ENCODE results near the gene SKIDA1.

Gene SKIDA1

GRCh38 chr10:21490711-21491105 lies 34.8 kb downstream of the SKIDA1 start:
- TF ChIP-seq ZFP30 (CRISPR knock-in tag; IDR thresholded peaks at IDR 0.05): no peak
- TF ChIP-seq CSDC2 (CRISPR knock-in tag; IDR thresholded peaks at IDR 0.05): no peak
- no peak for TF ChIP-seq CSRNP3 (CRISPR knock-in tag; IDR thresholded peaks at IDR 0.05)
- no peak for TF ChIP-seq GLIS3 (CRISPR knock-in tag; IDR thresholded peaks at IDR 0.05)
- no peak for TF ChIP-seq ARNTL (CRISPR knock-in tag; IDR thresholded peaks at IDR 0.05; ENCODE audit: borderline replicate concordance, low read depth)
- no peak for TF ChIP-seq ZNF8 (CRISPR knock-in tag; IDR thresholded peaks at IDR 0.05)
- no peak for TF ChIP-seq PATZ1 (CRISPR knock-in tag; IDR thresholded peaks at IDR 0.05; ENCODE audit: borderline replicate concordance)
- TF ChIP-seq, protein P1, sequence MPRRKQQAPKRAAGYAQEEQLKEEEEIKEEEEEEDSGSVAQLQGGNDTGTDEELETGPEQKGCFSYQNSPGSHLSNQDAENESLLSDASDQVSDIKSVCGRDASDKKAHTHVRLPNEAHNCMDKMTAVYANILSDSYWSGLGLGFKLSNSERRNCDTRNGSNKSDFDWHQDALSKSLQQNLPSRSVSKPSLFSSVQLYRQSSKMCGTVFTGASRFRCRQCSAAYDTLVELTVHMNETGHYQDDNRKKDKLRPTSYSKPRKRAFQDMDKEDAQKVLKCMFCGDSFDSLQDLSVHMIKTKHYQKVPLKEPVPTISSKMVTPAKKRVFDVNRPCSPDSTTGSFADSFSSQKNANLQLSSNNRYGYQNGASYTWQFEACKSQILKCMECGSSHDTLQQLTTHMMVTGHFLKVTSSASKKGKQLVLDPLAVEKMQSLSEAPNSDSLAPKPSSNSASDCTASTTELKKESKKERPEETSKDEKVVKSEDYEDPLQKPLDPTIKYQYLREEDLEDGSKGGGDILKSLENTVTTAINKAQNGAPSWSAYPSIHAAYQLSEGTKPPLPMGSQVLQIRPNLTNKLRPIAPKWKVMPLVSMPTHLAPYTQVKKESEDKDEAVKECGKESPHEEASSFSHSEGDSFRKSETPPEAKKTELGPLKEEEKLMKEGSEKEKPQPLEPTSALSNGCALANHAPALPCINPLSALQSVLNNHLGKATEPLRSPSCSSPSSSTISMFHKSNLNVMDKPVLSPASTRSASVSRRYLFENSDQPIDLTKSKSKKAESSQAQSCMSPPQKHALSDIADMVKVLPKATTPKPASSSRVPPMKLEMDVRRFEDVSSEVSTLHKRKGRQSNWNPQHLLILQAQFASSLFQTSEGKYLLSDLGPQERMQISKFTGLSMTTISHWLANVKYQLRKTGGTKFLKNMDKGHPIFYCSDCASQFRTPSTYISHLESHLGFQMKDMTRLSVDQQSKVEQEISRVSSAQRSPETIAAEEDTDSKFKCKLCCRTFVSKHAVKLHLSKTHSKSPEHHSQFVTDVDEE (CRISPR knock-in tag; IDR thresholded peaks at IDR 0.05): no peak
- no peak for TF ChIP-seq BACH2 (CRISPR knock-in tag; IDR thresholded peaks at IDR 0.05; ENCODE audit: borderline replicate concordance)
- no peak for TF ChIP-seq TOX (CRISPR knock-in tag; IDR thresholded peaks at IDR 0.05; ENCODE audit: borderline replicate concordance)
- ATAC-seq: no peak

DNA sequence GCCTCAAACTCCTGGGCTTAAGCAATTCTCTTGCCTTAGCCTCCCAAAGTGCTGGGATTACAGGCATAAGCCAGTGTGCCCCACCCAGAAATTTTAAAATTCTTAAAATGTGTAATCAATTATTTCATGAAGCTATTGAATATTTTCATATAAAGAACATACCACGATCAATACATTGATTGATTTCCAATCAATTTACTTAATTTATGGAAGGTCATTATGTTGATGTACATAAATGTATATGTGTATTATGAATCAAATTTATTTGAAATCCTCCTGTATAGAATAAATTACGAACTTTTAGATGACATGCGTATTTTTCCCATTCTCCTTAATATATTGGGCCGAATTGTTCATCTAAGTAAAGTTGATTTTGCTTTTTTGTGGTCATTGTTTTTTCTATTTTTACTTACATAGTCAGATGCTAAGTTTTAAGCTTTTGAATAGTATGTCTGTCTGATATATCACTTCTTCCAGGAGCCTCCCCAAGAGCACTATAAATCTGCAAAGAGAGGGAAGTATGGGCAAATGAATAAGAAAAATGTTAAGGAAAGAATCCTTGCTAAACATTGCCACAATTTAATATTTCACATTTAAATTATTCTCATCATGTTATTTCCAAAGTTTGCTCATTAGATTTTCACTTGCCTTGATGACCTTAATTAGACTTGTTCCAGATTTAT lies 35.3 kb downstream of the SKIDA1 start:
- ATAC-seq: no peak
- TF ChIP-seq ZNF565 (CRISPR knock-in tag; conservative IDR thresholded peaks at IDR 0.05; ENCODE audit: low read depth): no peak
- TF ChIP-seq ZC3H10 (CRISPR knock-in tag; IDR thresholded peaks at IDR 0.05): no peak
- TF ChIP-seq PATZ1 (CRISPR knock-in tag; IDR thresholded peaks at IDR 0.05; ENCODE audit: borderline replicate concordance): no peak
- no peak for TF ChIP-seq PPARA (CRISPR knock-in tag; IDR thresholded peaks at IDR 0.05; ENCODE audit: borderline replicate concordance)
- no peak for TF ChIP-seq ZFP30 (CRISPR knock-in tag; IDR thresholded peaks at IDR 0.05)
- TF ChIP-seq, protein P1 (CRISPR knock-in tag; IDR thresholded peaks at IDR 0.05): no peak
- TF ChIP-seq OSR1 (CRISPR knock-in tag; IDR thresholded peaks at IDR 0.05): no peak
- TF ChIP-seq ISL1 (CRISPR knock-in tag; IDR thresholded peaks at IDR 0.05): no peak
- no peak for TF ChIP-seq ZNF70 (CRISPR knock-in tag; IDR thresholded peaks at IDR 0.05)
- TF ChIP-seq RARB (CRISPR knock-in tag; IDR thresholded peaks at IDR 0.05): no peak
- TF ChIP-seq TOX (CRISPR knock-in tag; IDR thresholded peaks at IDR 0.05; ENCODE audit: borderline replicate concordance): no peak
- TF ChIP-seq CSRNP3 (CRISPR knock-in tag; IDR thresholded peaks at IDR 0.05): no peak
- no peak for TF ChIP-seq ARNTL (CRISPR knock-in tag; IDR thresholded peaks at IDR 0.05; ENCODE audit: borderline replicate concordance, low read depth)
- TF ChIP-seq SNAI2 (CRISPR knock-in tag; IDR thresholded peaks at IDR 0.05): no peak
- TF ChIP-seq CSDC2 (CRISPR knock-in tag; IDR thresholded peaks at IDR 0.05): no peak
